GM21619 (cell line): Measurements from ENCODE around the gene DDR1.

Source experiments
- ATAC-seq: cut with Tn5 transposase; IDR thresholded peaks from one replicate; pipeline ENCODE4 v1.9.1; 2021; ENCODE audit not compliant: unreplicated experiment

Gene DDR1

DNA sequence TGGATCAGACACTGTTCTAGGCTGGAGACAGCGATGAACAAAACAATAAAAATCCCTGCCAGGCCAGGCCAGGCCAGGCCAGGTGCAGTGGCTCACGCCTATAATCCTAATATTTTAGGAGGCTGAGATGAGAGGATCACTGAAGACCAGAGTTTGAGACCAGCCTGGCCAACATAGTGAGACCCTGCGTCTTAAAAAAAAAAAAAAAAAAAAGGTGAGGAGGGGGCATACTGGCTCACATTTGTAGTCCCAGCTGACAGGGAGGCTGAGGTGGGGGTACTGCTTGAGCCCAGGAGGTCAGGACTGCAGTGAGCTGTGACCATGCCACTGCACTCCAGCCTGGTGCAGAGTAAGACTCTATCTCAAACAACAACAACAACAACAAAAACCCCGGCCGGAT lies 61.0 kb downstream of the DDR1 start:
- no peak for ATAC-seq

DNA sequence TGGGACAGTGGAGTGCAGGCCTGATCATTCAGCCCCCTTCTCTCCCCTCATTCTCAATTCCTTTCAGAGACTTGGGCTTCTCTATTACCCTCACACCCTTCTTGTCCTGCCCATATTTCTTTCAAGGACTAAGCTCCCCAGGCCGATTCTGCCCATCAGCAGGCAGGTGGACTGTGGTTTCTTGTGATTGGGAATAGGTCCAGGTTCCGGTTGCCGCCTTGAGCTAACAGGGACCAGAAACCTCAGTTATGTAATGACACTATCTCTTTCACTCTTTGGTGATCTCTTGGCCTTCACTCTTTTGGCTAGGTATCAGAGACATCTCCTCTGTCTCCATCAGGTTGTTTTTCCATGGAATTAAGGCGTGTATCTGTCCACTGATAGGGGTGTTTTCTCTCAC lies 62.9 kb downstream of the DDR1 start:
- no peak for ATAC-seq

DNA sequence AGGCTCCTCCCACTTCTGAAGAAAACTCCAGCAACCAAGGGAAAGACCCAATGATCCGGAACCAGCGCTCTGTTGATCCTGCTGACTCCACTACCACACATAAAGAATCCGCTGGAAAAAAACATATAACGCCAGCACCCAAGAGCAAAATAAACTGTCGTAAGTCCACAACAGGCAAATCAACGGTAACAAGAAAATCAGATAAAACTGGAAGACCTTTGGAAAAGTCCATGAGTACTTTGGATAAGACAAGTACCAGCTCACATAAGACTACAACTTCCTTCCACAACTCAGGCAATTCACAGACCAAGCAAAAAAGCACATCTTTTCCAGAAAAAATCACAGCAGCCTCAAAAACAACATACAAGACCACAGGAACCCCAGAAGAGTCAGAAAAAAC lies 64.5 kb downstream of the DDR1 start:
- ATAC-seq = no peak
